Measurements from ENCODE around the gene MYADM.

The MYADM gene

GRCh38 chr19:53909471-53910169, 41.9 kb downstream of the MYADM start:
- Histone ChIP-seq H3K9ac (ENCODE audit: low read length) (no peak overlapping the region), H3K27me3 (ENCODE audit: control insufficient read depth, insufficient read depth, low read length) (peaks cover 67% of the 10 kb centered on the region), H3K4me1 (ENCODE audit: control insufficient read depth, insufficient read depth, low read length) (peaks cover 16% of the 10 kb centered on the region), H3K36me3 (ENCODE audit: control insufficient read depth, insufficient read depth, low read length) (no peaks in the 10 kb centered on the region), H3K4me3 (ENCODE audit: low read length) (no peak overlapping the region), H3K9me3 (ENCODE audit: control insufficient read depth, low read length) (no peaks in the 10 kb centered on the region)

GRCh38 chr19:53910170-53910518, 42.5 kb downstream of the MYADM start:
- H3K9ac ChIP-seq (ENCODE audit: low read length) = no peak overlapping the region

GRCh38 chr19:53912653-53913052, 45.0 kb downstream of the MYADM start:
- no peak overlapping the region for H3K9ac ChIP-seq (ENCODE audit: low read length)
- H3K36me3 ChIP-seq (ENCODE audit: control insufficient read depth, insufficient read depth, low read length) = no peaks in the 10 kb centered on the region
- no peak overlapping the region for H3K4me3 ChIP-seq (ENCODE audit: low read length)
- H3K27me3 ChIP-seq (ENCODE audit: control insufficient read depth, insufficient read depth, low read length) = peaks cover 46% of the 10 kb centered on the region
- peaks cover 10% of the 10 kb centered on the region for H3K4me1 ChIP-seq (ENCODE audit: control insufficient read depth, insufficient read depth, low read length)
- H3K9me3 ChIP-seq (ENCODE audit: control insufficient read depth, low read length) = no peaks in the 10 kb centered on the region

More at GRCh38 chr19:53910170-53910518, 42.5 kb downstream of the MYADM start:
- Histone ChIP-seq H3K9me3 (ENCODE audit: control insufficient read depth, low read length) (no peaks in the 10 kb centered on the region), H3K27me3 (ENCODE audit: control insufficient read depth, insufficient read depth, low read length) (peaks cover 67% of the 10 kb centered on the region), H3K4me1 (ENCODE audit: control insufficient read depth, insufficient read depth, low read length) (peaks cover 16% of the 10 kb centered on the region), H3K4me3 (ENCODE audit: low read length) (no peak overlapping the region), H3K36me3 (ENCODE audit: control insufficient read depth, insufficient read depth, low read length) (no peaks in the 10 kb centered on the region)

- Histone ChIP-seq H3K9ac (ENCODE audit: low read length) (no peak overlapping the region), H3K27me3 (ENCODE audit: control insufficient read depth, insufficient read depth, low read length) (peaks cover 25% of the 10 kb centered on the region), H3K36me3 (ENCODE audit: control insufficient read depth, insufficient read depth, low read length) (no peaks in the 10 kb centered on the region), H3K4me1 (ENCODE audit: control insufficient read depth, insufficient read depth, low read length) (no peaks in the 10 kb centered on the region), H3K4me3 (ENCODE audit: low read length) (no peak overlapping the region), H3K9me3 (ENCODE audit: control insufficient read depth, low read length) (no peaks in the 10 kb centered on the region)
These were observed 47.3 kb downstream of the MYADM start for GRCh38 chr19:53915000-53915399.

GRCh38 chr19:53916004-53916403, 48.3 kb downstream of the MYADM start:
- no peaks in the 10 kb centered on the region for H3K4me1 ChIP-seq (ENCODE audit: control insufficient read depth, insufficient read depth, low read length)
- peaks cover 16% of the 10 kb centered on the region for H3K27me3 ChIP-seq (ENCODE audit: control insufficient read depth, insufficient read depth, low read length)
- no peak overlapping the region for H3K9ac ChIP-seq (ENCODE audit: low read length)
- no peaks in the 10 kb centered on the region for H3K36me3 ChIP-seq (ENCODE audit: control insufficient read depth, insufficient read depth, low read length)
- no peaks in the 10 kb centered on the region for H3K9me3 ChIP-seq (ENCODE audit: control insufficient read depth, low read length)
- no peak overlapping the region for H3K4me3 ChIP-seq (ENCODE audit: low read length)

GRCh38 chr19:53917356-53917755, 49.7 kb downstream of the MYADM start:
- Histone ChIP-seq H3K36me3 (ENCODE audit: control insufficient read depth, insufficient read depth, low read length) (no peaks in the 10 kb centered on the region), H3K9ac (ENCODE audit: low read length) (no peak overlapping the region), H3K9me3 (ENCODE audit: control insufficient read depth, low read length) (no peaks in the 10 kb centered on the region), H3K27me3 (ENCODE audit: control insufficient read depth, insufficient read depth, low read length) (peaks cover 5% of the 10 kb centered on the region), H3K4me3 (ENCODE audit: low read length) (no peak overlapping the region), H3K4me1 (ENCODE audit: control insufficient read depth, insufficient read depth, low read length) (no peaks in the 10 kb centered on the region)

All from mucosa of stomach (tissue), 1 donor.